ENCODE measurements around the gene TUBGCP3.

Gene TUBGCP3

GRCh38 chr13:112602189-112602588 lies 14.2 kb upstream of the TUBGCP3 start:
- Histone ChIP-seq H3K4me1 (ENCODE audit: control insufficient read depth, low read depth, low read length) (no peaks in the 10 kb centered on the region), H2AK5ac (ENCODE audit: low read length) (no peak overlapping the region), H3K18ac (ENCODE audit: low read length) (no peak overlapping the region), H2BK15ac (replicated peaks; ENCODE audit: low read depth) (no peak overlapping the region), H3K79me1 (ENCODE audit: low read length) (no peaks in the 10 kb centered on the region), H2BK120ac (ENCODE audit: low read depth, low read length) (no peak overlapping the region), H3K27me3 (ENCODE audit: insufficient read depth, low read length, poor library complexity) (no peaks in the 10 kb centered on the region), H2BK5ac (ENCODE audit: low read length) (no peak overlapping the region), H3K36me3 (ENCODE audit: control insufficient read depth, insufficient read depth, low read length) (no peaks in the 10 kb centered on the region), H3K23ac (ENCODE audit: low read length) (no peak overlapping the region), H4K8ac (ENCODE audit: low read depth, low read length) (no peak overlapping the region), H3K79me2 (ENCODE audit: control insufficient read depth, insufficient read depth, low read length) (no peaks in the 10 kb centered on the region), H3K4me2 (ENCODE audit: low read length) (no peak overlapping the region), H3K56ac (ENCODE audit: low read length) (no peak overlapping the region), H4K5ac (ENCODE audit: low read length) (no peak overlapping the region), H3K4ac (ENCODE audit: low read depth, low read length) (no peak overlapping the region), H3K4me3 (ENCODE audit: low read length) (no peak overlapping the region), H3K27ac (ENCODE audit: low read depth, low read length) (no peak overlapping the region), H3K9ac (ENCODE audit: low read length) (no peak overlapping the region)
- no peak for DNase-seq
- no CpG with 5 or more reads among the region's 8 CpGs for WGBS (ENCODE audit: extremely low coverage, insufficient coverage, low lambda C conversion rate)

- no peak overlapping the region for H3K9ac ChIP-seq (ENCODE audit: low read length)
- H2AK5ac ChIP-seq (ENCODE audit: low read length): no peak overlapping the region
- no peak overlapping the region for H4K5ac ChIP-seq (ENCODE audit: low read length)
- no peaks in the 10 kb centered on the region for H3K27me3 ChIP-seq (ENCODE audit: insufficient read depth, low read length, poor library complexity)
- no CpG with 5 or more reads among the region's 14 CpGs for WGBS (ENCODE audit: extremely low coverage, insufficient coverage, low lambda C conversion rate)
- H3K27ac ChIP-seq (ENCODE audit: low read depth, low read length): no peak overlapping the region
- DNase-seq: no peak
- no peak overlapping the region for H2BK15ac ChIP-seq (replicated peaks; ENCODE audit: low read depth)
- no peak overlapping the region for H3K4me3 ChIP-seq (ENCODE audit: low read length)
- no peak overlapping the region for H3K23ac ChIP-seq (ENCODE audit: low read length)
- no peak overlapping the region for H4K8ac ChIP-seq (ENCODE audit: low read depth, low read length)
- H2BK5ac ChIP-seq (ENCODE audit: low read length): no peak overlapping the region
- H3K4me2 ChIP-seq (ENCODE audit: low read length): no peak overlapping the region
- H3K79me2 ChIP-seq (ENCODE audit: control insufficient read depth, insufficient read depth, low read length): no peaks in the 10 kb centered on the region
- no peaks in the 10 kb centered on the region for H3K4me1 ChIP-seq (ENCODE audit: control insufficient read depth, low read depth, low read length)
- H3K79me1 ChIP-seq (ENCODE audit: low read length): no peaks in the 10 kb centered on the region
- no peak overlapping the region for H3K18ac ChIP-seq (ENCODE audit: low read length)
- H3K56ac ChIP-seq (ENCODE audit: low read length): no peak overlapping the region
- no peak overlapping the region for H3K4ac ChIP-seq (ENCODE audit: low read depth, low read length)
- H2BK120ac ChIP-seq (ENCODE audit: low read depth, low read length): no peak overlapping the region
- no peaks in the 10 kb centered on the region for H3K36me3 ChIP-seq (ENCODE audit: control insufficient read depth, insufficient read depth, low read length)
Measured at GRCh38 chr13:112601371-112601770, 13.4 kb upstream of the TUBGCP3 start.

- Histone ChIP-seq H3K79me2 (ENCODE audit: control insufficient read depth, insufficient read depth, low read length) (no peaks in the 10 kb centered on the region), H4K8ac (ENCODE audit: low read depth, low read length) (no peak overlapping the region), H3K27ac (ENCODE audit: low read depth, low read length) (no peak overlapping the region), H3K56ac (ENCODE audit: low read length) (no peak overlapping the region), H3K36me3 (ENCODE audit: control insufficient read depth, insufficient read depth, low read length) (no peaks in the 10 kb centered on the region), H3K79me1 (ENCODE audit: low read length) (no peaks in the 10 kb centered on the region), H3K4me1 (ENCODE audit: control insufficient read depth, low read depth, low read length) (no peaks in the 10 kb centered on the region), H3K18ac (ENCODE audit: low read length) (no peak overlapping the region), H3K4me2 (ENCODE audit: low read length) (no peak overlapping the region), H4K5ac (ENCODE audit: low read length) (no peak overlapping the region), H2BK120ac (ENCODE audit: low read depth, low read length) (no peak overlapping the region), H3K23ac (ENCODE audit: low read length) (no peak overlapping the region), H3K9ac (ENCODE audit: low read length) (no peak overlapping the region), H3K4ac (ENCODE audit: low read depth, low read length) (no peak overlapping the region), H2BK15ac (replicated peaks; ENCODE audit: low read depth) (no peak overlapping the region), H2AK5ac (ENCODE audit: low read length) (no peak overlapping the region), H3K4me3 (ENCODE audit: low read length) (no peak overlapping the region), H3K27me3 (ENCODE audit: insufficient read depth, low read length, poor library complexity) (no peaks in the 10 kb centered on the region), H2BK5ac (ENCODE audit: low read length) (no peak overlapping the region)
- DNase-seq: no peak
- WGBS (ENCODE audit: extremely low coverage, insufficient coverage, low lambda C conversion rate): no CpG with 5 or more reads among the region's 2 CpGs
Measured at GRCh38 chr13:112596235-112596634, 8.3 kb upstream of the TUBGCP3 start.

GRCh38 chr13:112592647-112593046 lies 4.7 kb upstream of the TUBGCP3 start:
- H3K36me3 ChIP-seq (ENCODE audit: control insufficient read depth, insufficient read depth, low read length): no peaks in the 10 kb centered on the region
- H3K4me3 ChIP-seq (ENCODE audit: low read length): no peak overlapping the region
- H3K79me2 ChIP-seq (ENCODE audit: control insufficient read depth, insufficient read depth, low read length): no peaks in the 10 kb centered on the region
- no peak overlapping the region for H3K18ac ChIP-seq (ENCODE audit: low read length)
- no peak overlapping the region for H3K9ac ChIP-seq (ENCODE audit: low read length)
- no peak overlapping the region for H3K27ac ChIP-seq (ENCODE audit: low read depth, low read length)
- no peak overlapping the region for H3K4me2 ChIP-seq (ENCODE audit: low read length)
- H3K23ac ChIP-seq (ENCODE audit: low read length): no peak overlapping the region
- no peaks in the 10 kb centered on the region for H3K4me1 ChIP-seq (ENCODE audit: control insufficient read depth, low read depth, low read length)
- no CpG with 5 or more reads among the region's 7 CpGs for WGBS (ENCODE audit: extremely low coverage, insufficient coverage, low lambda C conversion rate)
- DNase-seq: no peak
- H3K79me1 ChIP-seq (ENCODE audit: low read length): no peaks in the 10 kb centered on the region
- H3K56ac ChIP-seq (ENCODE audit: low read length): no peak overlapping the region
- H2BK15ac ChIP-seq (replicated peaks; ENCODE audit: low read depth): no peak overlapping the region
- no peak overlapping the region for H4K8ac ChIP-seq (ENCODE audit: low read depth, low read length)
- H2BK120ac ChIP-seq (ENCODE audit: low read depth, low read length): no peak overlapping the region
- no peak overlapping the region for H4K5ac ChIP-seq (ENCODE audit: low read length)
- H2AK5ac ChIP-seq (ENCODE audit: low read length): no peak overlapping the region
- no peak overlapping the region for H2BK5ac ChIP-seq (ENCODE audit: low read length)
- H3K27me3 ChIP-seq (ENCODE audit: insufficient read depth, low read length, poor library complexity): no peaks in the 10 kb centered on the region
- no peak overlapping the region for H3K4ac ChIP-seq (ENCODE audit: low read depth, low read length)

- no peak overlapping the region for H4K8ac ChIP-seq (ENCODE audit: low read depth, low read length)
- no peak overlapping the region for H2BK15ac ChIP-seq (replicated peaks; ENCODE audit: low read depth)
- no peak overlapping the region for H3K27ac ChIP-seq (ENCODE audit: low read depth, low read length)
- no peak overlapping the region for H4K5ac ChIP-seq (ENCODE audit: low read length)
- DNase-seq: no peak
- H3K4me2 ChIP-seq (ENCODE audit: low read length): no peak overlapping the region
- no peak overlapping the region for H3K18ac ChIP-seq (ENCODE audit: low read length)
- no peaks in the 10 kb centered on the region for H3K36me3 ChIP-seq (ENCODE audit: control insufficient read depth, insufficient read depth, low read length)
- no peak overlapping the region for H3K9ac ChIP-seq (ENCODE audit: low read length)
- H3K79me2 ChIP-seq (ENCODE audit: control insufficient read depth, insufficient read depth, low read length): peaks cover 1% of the 10 kb centered on the region
- no peaks in the 10 kb centered on the region for H3K27me3 ChIP-seq (ENCODE audit: insufficient read depth, low read length, poor library complexity)
- H2BK5ac ChIP-seq (ENCODE audit: low read length): no peak overlapping the region
- no peak overlapping the region for H3K4me3 ChIP-seq (ENCODE audit: low read length)
- no peak overlapping the region for H3K56ac ChIP-seq (ENCODE audit: low read length)
- H3K79me1 ChIP-seq (ENCODE audit: low read length): peaks cover 2% of the 10 kb centered on the region
- no CpG with 5 or more reads among the region's 7 CpGs for WGBS (ENCODE audit: extremely low coverage, insufficient coverage, low lambda C conversion rate)
- H2AK5ac ChIP-seq (ENCODE audit: low read length): no peak overlapping the region
- H3K23ac ChIP-seq (ENCODE audit: low read length): no peak overlapping the region
- H3K4ac ChIP-seq (ENCODE audit: low read depth, low read length): no peak overlapping the region
- no peaks in the 10 kb centered on the region for H3K4me1 ChIP-seq (ENCODE audit: control insufficient read depth, low read depth, low read length)
- H2BK120ac ChIP-seq (ENCODE audit: low read depth, low read length): no peak overlapping the region
Measured at GRCh38 chr13:112592181-112592580, 4.2 kb upstream of the TUBGCP3 start.

GRCh38 chr13:112588490-112589297 lies 741 bp upstream of the TUBGCP3 start:
- Histone ChIP-seq H2AK5ac (ENCODE audit: low read length) (no peak overlapping the region), H4K8ac (ENCODE audit: low read depth, low read length) (no peak overlapping the region), H2BK15ac (replicated peaks; ENCODE audit: low read depth) (no peak overlapping the region), H4K5ac (ENCODE audit: low read length) (peak overlapping the region; percentile 59), H3K18ac (ENCODE audit: low read length) (peak overlapping the region; percentile 16), H3K27me3 (ENCODE audit: insufficient read depth, low read length, poor library complexity) (no peaks in the 10 kb centered on the region), H2BK120ac (ENCODE audit: low read depth, low read length) (no peak overlapping the region), H3K79me2 (ENCODE audit: control insufficient read depth, insufficient read depth, low read length) (peaks cover 17% of the 10 kb centered on the region), H3K36me3 (ENCODE audit: control insufficient read depth, insufficient read depth, low read length) (no peaks in the 10 kb centered on the region), H3K56ac (ENCODE audit: low read length) (peak overlapping the region; percentile 99), H3K4me3 (ENCODE audit: low read length) (no peak overlapping the region), H3K27ac (ENCODE audit: low read depth, low read length) (peak overlapping the region; percentile 97), H3K4me1 (ENCODE audit: control insufficient read depth, low read depth, low read length) (peaks cover 3% of the 10 kb centered on the region), H2BK5ac (ENCODE audit: low read length) (no peak overlapping the region), H3K79me1 (ENCODE audit: low read length) (peaks cover 8% of the 10 kb centered on the region), H3K23ac (ENCODE audit: low read length) (no peak overlapping the region), H3K4ac (ENCODE audit: low read depth, low read length) (peak overlapping the region; percentile 66), H3K9ac (ENCODE audit: low read length) (peak overlapping the region; percentile 99), H3K4me2 (ENCODE audit: low read length) (peak overlapping the region; percentile 66)
- WGBS (ENCODE audit: extremely low coverage, insufficient coverage, low lambda C conversion rate): no CpG with 5 or more reads among the region's 33 CpGs
- peak; percentile 57 for DNase-seq

Data from mesendoderm (in vitro differentiated cells).